SK-N-SH treated with all-trans-retinoic acid at 6 μM for 48 hours (cell line): ENCODE measurements around the gene DHRS1.

Source experiments
- ATAC-seq: fragments of 200-7000 bp; cut with Tn5 transposase; 3 replicates; pipeline ENCODE4 v1.9.1; 2020; ENCODE audit warnings: mild to moderate bottlenecking, moderate library complexity
- ARNTL ChIP-seq: fragments of 450-650 bp; formaldehyde crosslinking; IDR thresholded peaks from 2 replicates; pipeline ENCODE4 v1.5.0; 2020; ENCODE audit warnings: low read depth, mild to moderate bottlenecking, moderate library complexity, borderline replicate concordance
- BACH2 ChIP-seq: fragments of 250-450 bp; sonication (Bioruptor Pico); IDR thresholded peaks from 2 replicates; pipeline ENCODE4 v1.9.0; 2021; ENCODE audit warnings: mild to moderate bottlenecking, borderline replicate concordance
- CSDC2 ChIP-seq: fragments of 250-450 bp; sonication (Bioruptor Pico); IDR thresholded peaks from 2 replicates; pipeline ENCODE4 v1.5.0; 2020; ENCODE audit warnings: mild to moderate bottlenecking, moderate library complexity
- CSRNP3 ChIP-seq: fragments of 250-450 bp; sonication (Bioruptor Pico); IDR thresholded peaks from 2 replicates; pipeline ENCODE4 v1.5.1; 2021; ENCODE audit warnings: mild to moderate bottlenecking, moderate library complexity
- ESRRG ChIP-seq: fragments of 250-450 bp; sonication (Bioruptor Pico); IDR thresholded peaks from 2 replicates; pipeline ENCODE4 v1.6.1; 2021; ENCODE audit warnings: mild to moderate bottlenecking
- GLIS3 ChIP-seq: fragments of 250-450 bp; sonication (Bioruptor Pico); IDR thresholded peaks from 2 replicates; pipeline ENCODE4 v1.5.0; 2020; ENCODE audit warnings: mild to moderate bottlenecking, moderate library complexity
- ISL1 ChIP-seq: fragments of 250-450 bp; sonication (Bioruptor Pico); IDR thresholded peaks from 2 replicates; pipeline ENCODE4 v2.1.2; 2022; ENCODE audit warnings: mild to moderate bottlenecking, moderate library complexity
- OSR1 ChIP-seq: fragments of 250-450 bp; sonication (Bioruptor Pico); IDR thresholded peaks from 2 replicates; pipeline ENCODE4 v1.8.0; 2022; ENCODE audit warnings: moderate library complexity, mild to moderate bottlenecking, inconsistent platforms
- PATZ1 ChIP-seq: fragments of 250-450 bp; sonication (Bioruptor Pico); IDR thresholded peaks from 2 replicates; pipeline ENCODE4 v1.8.0; 2020; ENCODE audit warnings: mild to moderate bottlenecking, moderate library complexity, borderline replicate concordance
- POU6F1 ChIP-seq: fragments of 250-450 bp; sonication (Bioruptor Pico); IDR thresholded peaks from 2 replicates; pipeline ENCODE4 v1.8.0; 2021; ENCODE audit warnings: low read depth, mild to moderate bottlenecking, moderate library complexity, borderline replicate concordance
- PPARA ChIP-seq: fragments of 250-450 bp; sonication (Bioruptor Pico); IDR thresholded peaks from 2 replicates; pipeline ENCODE4 v1.5.0; 2020; ENCODE audit warnings: mild to moderate bottlenecking, borderline replicate concordance
- RARB ChIP-seq: fragments of 250-450 bp; sonication (Bioruptor Pico); IDR thresholded peaks from 2 replicates; pipeline ENCODE4 v1.8.0; 2021; ENCODE audit warnings: mild to moderate bottlenecking, moderate library complexity
- TCF4 ChIP-seq: fragments of 250-450 bp; sonication (Bioruptor Pico); IDR thresholded peaks from 2 replicates; pipeline ENCODE4 v1.8.0; 2021; ENCODE audit warnings: mild to moderate bottlenecking, moderate library complexity, borderline replicate concordance
- TOX ChIP-seq: fragments of 250-450 bp; sonication (Bioruptor Pico); IDR thresholded peaks from 2 replicates; pipeline ENCODE4 v1.8.0; 2021; ENCODE audit warnings: mild to moderate bottlenecking, moderate library complexity, borderline replicate concordance
- ZC3H10 ChIP-seq: fragments of 250-450 bp; sonication (Bioruptor Pico); IDR thresholded peaks from 2 replicates; pipeline ENCODE4 v1.5.1; 2021; ENCODE audit warnings: mild to moderate bottlenecking, moderate library complexity
- ZFP3 ChIP-seq: fragments of 250-450 bp; sonication (Bioruptor Pico); IDR thresholded peaks from 2 replicates; pipeline ENCODE4 v1.5.0; 2020; ENCODE audit warnings: mild to moderate bottlenecking, moderate library complexity
- ZFP30 ChIP-seq: fragments of 450-650 bp; formaldehyde crosslinking; IDR thresholded peaks from 2 replicates; pipeline ENCODE4 v1.5.0; 2022; ENCODE audit warnings: mild to moderate bottlenecking, moderate library complexity
- ZNF565 ChIP-seq: fragments of 450-650 bp; formaldehyde crosslinking; conservative IDR thresholded peaks from 2 replicates; pipeline ENCODE4 v1.5.0; 2020; ENCODE audit warnings: low read depth, mild to moderate bottlenecking, moderate library complexity
- ZNF70 ChIP-seq: fragments of 450-650 bp; formaldehyde crosslinking; IDR thresholded peaks from 2 replicates; pipeline ENCODE4 v1.5.0; 2020; ENCODE audit warnings: mild to moderate bottlenecking, moderate library complexity
- ZNF8 ChIP-seq: fragments of 450-650 bp; formaldehyde crosslinking; IDR thresholded peaks from 2 replicates; pipeline ENCODE4 v1.5.0; 2020; ENCODE audit warnings: mild to moderate bottlenecking, moderate library complexity
- TF ChIP-seq, protein P1 (sequence below): fragments of 250-450 bp; sonication (Bioruptor Pico); IDR thresholded peaks from 2 replicates; pipeline ENCODE4 v1.5.1; 2020; ENCODE audit warnings: low read depth, mild to moderate bottlenecking, moderate library complexity
- TF ChIP-seq, protein P2 (sequence below): fragments of 250-450 bp; sonication (Bioruptor Pico); IDR thresholded peaks from 2 replicates; pipeline ENCODE4 v1.5.0; 2020; ENCODE audit warnings: mild to moderate bottlenecking, moderate library complexity

The DHRS1 gene

GRCh38 chr14:24283796-24284460 is 15.7 kb downstream of the DHRS1 start:
- no peak for ATAC-seq
- TF ChIP-seq, protein P1, sequence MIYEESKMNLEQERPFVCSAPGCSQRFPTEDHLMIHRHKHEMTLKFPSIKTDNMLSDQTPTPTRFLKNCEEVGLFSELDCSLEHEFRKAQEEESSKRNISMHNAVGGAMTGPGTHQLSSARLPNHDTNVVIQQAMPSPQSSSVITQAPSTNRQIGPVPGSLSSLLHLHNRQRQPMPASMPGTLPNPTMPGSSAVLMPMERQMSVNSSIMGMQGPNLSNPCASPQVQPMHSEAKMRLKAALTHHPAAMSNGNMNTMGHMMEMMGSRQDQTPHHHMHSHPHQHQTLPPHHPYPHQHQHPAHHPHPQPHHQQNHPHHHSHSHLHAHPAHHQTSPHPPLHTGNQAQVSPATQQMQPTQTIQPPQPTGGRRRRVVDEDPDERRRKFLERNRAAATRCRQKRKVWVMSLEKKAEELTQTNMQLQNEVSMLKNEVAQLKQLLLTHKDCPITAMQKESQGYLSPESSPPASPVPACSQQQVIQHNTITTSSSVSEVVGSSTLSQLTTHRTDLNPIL = no peak
- TF ChIP-seq CSDC2 (CRISPR knock-in tag) (no peak), ZFP30 (no peak), TOX (CRISPR knock-in tag) (no peak), OSR1 (CRISPR knock-in tag) (no peak), ZNF565 (CRISPR knock-in tag) (no peak), CSRNP3 (CRISPR knock-in tag) (no peak), TCF4 (CRISPR knock-in tag) (no peak), ZNF8 (CRISPR knock-in tag) (no peak), ISL1 (CRISPR knock-in tag) (no peak), ARNTL (CRISPR knock-in tag) (no peak), GLIS3 (CRISPR knock-in tag) (no peak), PATZ1 (CRISPR knock-in tag) (no peak), ZFP3 (CRISPR knock-in tag) (no peak), PPARA (CRISPR knock-in tag) (no peak), ESRRG (no peak), ZNF70 (CRISPR knock-in tag) (no peak)
- TF ChIP-seq, protein P2, sequence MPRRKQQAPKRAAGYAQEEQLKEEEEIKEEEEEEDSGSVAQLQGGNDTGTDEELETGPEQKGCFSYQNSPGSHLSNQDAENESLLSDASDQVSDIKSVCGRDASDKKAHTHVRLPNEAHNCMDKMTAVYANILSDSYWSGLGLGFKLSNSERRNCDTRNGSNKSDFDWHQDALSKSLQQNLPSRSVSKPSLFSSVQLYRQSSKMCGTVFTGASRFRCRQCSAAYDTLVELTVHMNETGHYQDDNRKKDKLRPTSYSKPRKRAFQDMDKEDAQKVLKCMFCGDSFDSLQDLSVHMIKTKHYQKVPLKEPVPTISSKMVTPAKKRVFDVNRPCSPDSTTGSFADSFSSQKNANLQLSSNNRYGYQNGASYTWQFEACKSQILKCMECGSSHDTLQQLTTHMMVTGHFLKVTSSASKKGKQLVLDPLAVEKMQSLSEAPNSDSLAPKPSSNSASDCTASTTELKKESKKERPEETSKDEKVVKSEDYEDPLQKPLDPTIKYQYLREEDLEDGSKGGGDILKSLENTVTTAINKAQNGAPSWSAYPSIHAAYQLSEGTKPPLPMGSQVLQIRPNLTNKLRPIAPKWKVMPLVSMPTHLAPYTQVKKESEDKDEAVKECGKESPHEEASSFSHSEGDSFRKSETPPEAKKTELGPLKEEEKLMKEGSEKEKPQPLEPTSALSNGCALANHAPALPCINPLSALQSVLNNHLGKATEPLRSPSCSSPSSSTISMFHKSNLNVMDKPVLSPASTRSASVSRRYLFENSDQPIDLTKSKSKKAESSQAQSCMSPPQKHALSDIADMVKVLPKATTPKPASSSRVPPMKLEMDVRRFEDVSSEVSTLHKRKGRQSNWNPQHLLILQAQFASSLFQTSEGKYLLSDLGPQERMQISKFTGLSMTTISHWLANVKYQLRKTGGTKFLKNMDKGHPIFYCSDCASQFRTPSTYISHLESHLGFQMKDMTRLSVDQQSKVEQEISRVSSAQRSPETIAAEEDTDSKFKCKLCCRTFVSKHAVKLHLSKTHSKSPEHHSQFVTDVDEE = no peak

DNA sequence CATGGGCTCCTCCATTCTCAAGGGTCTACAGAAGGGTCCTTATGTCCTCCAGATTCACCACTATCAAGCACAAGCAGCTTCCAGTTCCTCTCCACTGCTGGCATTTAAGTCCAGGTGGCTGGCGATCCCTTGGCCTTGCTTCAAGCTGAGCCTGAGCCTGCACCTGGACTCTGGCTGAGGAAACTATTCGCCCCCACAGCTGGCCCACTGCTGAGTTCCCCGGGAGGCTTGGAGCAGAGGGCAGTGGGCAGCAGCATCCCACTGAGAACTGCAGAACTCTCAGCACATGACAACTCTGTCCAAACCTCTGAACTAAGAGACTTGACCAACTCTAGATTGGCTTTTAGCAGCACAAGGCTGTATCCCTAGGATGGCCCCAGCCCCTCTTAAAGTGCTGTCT is 16.8 kb downstream of the DHRS1 start:
- ATAC-seq = no peak
- TF ChIP-seq TCF4 (CRISPR knock-in tag) = no peak
- no peak for TF ChIP-seq ZNF565 (CRISPR knock-in tag)
- TF ChIP-seq OSR1 (CRISPR knock-in tag) = no peak
- TF ChIP-seq ZFP30 = no peak
- no peak for TF ChIP-seq RARB (CRISPR knock-in tag)
- no peak for TF ChIP-seq ARNTL (CRISPR knock-in tag)
- no peak for TF ChIP-seq PATZ1 (CRISPR knock-in tag)
- no peak for TF ChIP-seq BACH2 (CRISPR knock-in tag)
- TF ChIP-seq, all 23 proteins: peak for 0

- TF ChIP-seq ZC3H10 (CRISPR knock-in tag) (no peak), ARNTL (CRISPR knock-in tag) (no peak), CSRNP3 (CRISPR knock-in tag) (no peak), OSR1 (CRISPR knock-in tag) (no peak), CSDC2 (CRISPR knock-in tag) (no peak), POU6F1 (CRISPR knock-in tag) (no peak)
- TF ChIP-seq, protein P1 = no peak
- ATAC-seq = no peak
These were observed 17.9 kb downstream of the DHRS1 start for GRCh38 chr14:24281636-24282035.
